Tibial nerve (tissue), 4 donors: ENCODE measurements around the gene RNASEH2C.
"Not testable (repeated sequence)": the region's sequence is repeated elsewhere in the genome, so short reads cannot be mapped to it uniquely, and the experiment has no call there.

Experiments used
- CTCF ChIP-seq, 5 experiments: fragments of 200-600 bp in 3 of 5; fragments of 450-650 bp in 2 of 5; sonication (generic) in 3 of 5; IDR thresholded peaks; one replicate each; pipeline ENCODE4 v1.5.1; 2016 to 2019; ENCODE audit warnings: antibody characterized with exemption in 5 of 5, mild to moderate bottlenecking in 3 of 5, moderate library complexity in 2 of 5
- EP300 ChIP-seq, 2 donors: sonication (generic); formaldehyde crosslinking; IDR thresholded peaks; one replicate each; pipeline ENCODE4 v1.6.1; 2017; ENCODE audit warnings: antibody characterized with exemption in 2 of 2, mild to moderate bottlenecking in 1 of 2
- POLR2A ChIP-seq, 2 donors: fragments of 450-650 bp; IDR thresholded peaks; one replicate each; pipeline ENCODE4 v1.6.1; 2017; ENCODE audit warnings: antibody characterized with exemption in 2 of 2, mild to moderate bottlenecking in 2 of 2, moderate library complexity in 2 of 2

GRCh38 chr11:65691847-65692246 is 28.8 kb downstream of the RNASEH2C start:
- TF ChIP-seq CTCF, POLR2A, EP300 (IDR thresholded peaks at IDR 0.05): not testable (repeated sequence)
